H1 (cell line): ENCODE data around the gene UNC13D. TPM values are rescaled to one million over a fixed set of nuclear protein-coding genes. Genes with fewer than 3 reads are reported as not detected.
A peak's percentile ranks its signal among the peaks of the same experiment; 100 is the strongest.
"Not testable (repeated sequence)": the region's sequence is repeated elsewhere in the genome, so short reads cannot be mapped to it uniquely, and the experiment has no call there.

Experiments used
- CTCF ChIA-PET: fragments of 300-600 bp; sonication (Branson Sonifier 250); formaldehyde crosslinking; loops from one replicate; lab custom pipeline; 2021; ENCODE audit not compliant: partially characterized antibody; lab: Charles Lee
- POLR2A ChIA-PET: fragments of 300-600 bp; sonication (Branson Sonifier 250); formaldehyde crosslinking; loops from one replicate; lab custom pipeline; 2021; ENCODE audit warnings: inconsistent platforms; ENCODE audit not compliant: partially characterized antibody; lab: Charles Lee
- DNase-seq, 2 experiments: peaks; one replicate each; pipeline versions ENCODE4 v3.0.0 to v3.0.0-alpha.2; 2010 to 2022; ENCODE audit warnings: low spot score in 2 of 2, low read depth in 1 of 2, mixed read lengths in 1 of 2
- FAIRE-seq: peaks from 2 replicates; lab custom pipeline; 2011; peaks lifted over from hg19 to GRCh38; lab: Jason Lieb, UNC
- H2AFZ ChIP-seq: 2 replicates; pipeline ENCODE4 v1.8.1; 2012; ENCODE audit warnings: low read length, inconsistent platforms
- H2AK5ac ChIP-seq: 2 replicates; pipeline ENCODE4 v1.6.1; 2013; ENCODE audit warnings: low read depth, low read length
- H2BK120ac ChIP-seq: replicated peaks from 2 replicates; pipeline ENCODE3; 2013; ENCODE audit warnings: low read depth, low read length, inconsistent platforms
- H2BK12ac ChIP-seq: 2 replicates; pipeline ENCODE4 v1.6.1; 2013; ENCODE audit warnings: low read depth, low read length
- H2BK15ac ChIP-seq: 2 replicates; pipeline ENCODE4 v1.6.1; 2013; ENCODE audit warnings: low read length
- H2BK20ac ChIP-seq: 2 replicates; pipeline ENCODE4 v1.6.1; 2013; ENCODE audit warnings: low read length
- H2BK5ac ChIP-seq: 2 replicates; pipeline ENCODE4 v1.6.1; 2013; ENCODE audit warnings: low read depth, low read length
- H3K14ac ChIP-seq: 2 replicates; pipeline ENCODE4 v1.6.1; 2013; ENCODE audit warnings: inconsistent platforms; ENCODE audit not compliant: insufficient read length
- H3K18ac ChIP-seq: 2 replicates; pipeline ENCODE4 v1.6.1; 2013; ENCODE audit warnings: low read length; ENCODE audit errors: extremely low read depth
- H3K23ac ChIP-seq: 2 replicates; pipeline ENCODE4 v1.6.1; 2013; ENCODE audit warnings: inconsistent platforms; ENCODE audit not compliant: insufficient read length
- H3K23me2 ChIP-seq: 2 replicates; pipeline ENCODE4 v1.6.1; 2013; ENCODE audit warnings: low read depth, low read length
- H3K27ac ChIP-seq: 2 replicates; pipeline ENCODE4 v1.6.1; 2011; ENCODE audit warnings: low read depth, low read length, inconsistent platforms
- H3K27me3 ChIP-seq, 4 experiments: replicated peaks in 1 of 4; 1 replicate in 1 of 4; 2 replicates in 3 of 4; pipeline versions ENCODE4 v1.6.1 to v1.8.1; 2011 to 2013; ENCODE audit warnings: low read length in 3 of 4, mild to moderate bottlenecking in 3 of 4, inconsistent platforms in 2 of 4, mixed read lengths in 2 of 4, moderate library complexity in 1 of 4; ENCODE audit not compliant: control insufficient read depth in 3 of 4, insufficient read depth in 3 of 4; ENCODE audit errors: extremely low read depth in 1 of 4
- H3K36me3 ChIP-seq, 4 experiments: 2 replicates each; pipeline versions ENCODE4 v1.6.1 to v1.8.1; 2011 to 2013; ENCODE audit warnings: mild to moderate bottlenecking in 4 of 4, low read length in 3 of 4, moderate library complexity in 2 of 4, control low read depth in 1 of 4, inconsistent platforms in 1 of 4; ENCODE audit not compliant: insufficient read depth in 4 of 4, control insufficient read depth in 2 of 4
- H3K4ac ChIP-seq: replicated peaks from 2 replicates; pipeline ENCODE3; 2013; ENCODE audit warnings: low read length, low read depth, mixed read lengths, inconsistent platforms; ENCODE audit not compliant: insufficient read length
- H3K4me1 ChIP-seq, 4 experiments: replicated peaks in 1 of 4; 1 replicate in 1 of 4; 2 replicates in 3 of 4; pipeline versions ENCODE4 v1.6.1 to v1.8.1; 2011 to 2013; ENCODE audit warnings: low read length in 3 of 4, inconsistent platforms in 2 of 4, mixed read lengths in 1 of 4; ENCODE audit not compliant: insufficient read depth in 4 of 4, control insufficient read depth in 3 of 4
- H3K4me2 ChIP-seq, 2 experiments: 2 replicates each; pipeline versions ENCODE4 v1.6.1 to v1.8.1; 2011 to 2013; ENCODE audit warnings: low read depth in 2 of 2, low read length in 2 of 2, control low read depth in 1 of 2, inconsistent platforms in 1 of 2, mild to moderate bottlenecking in 1 of 2; ENCODE audit not compliant: insufficient read depth in 1 of 2
- H3K4me3 ChIP-seq, 4 experiments: fragments of 200-600, 300-600 bp in 1 of 4; sonication (generic), shearing (Covaris generic), sonication (Bioruptor Twin) in 1 of 4; 2 replicates each; pipeline versions ENCODE4 v1.5.1 to v1.8.1; 2011 to 2016; ENCODE audit warnings: low read length in 4 of 4, low read depth in 3 of 4, control low read depth in 2 of 4, inconsistent platforms in 2 of 4, mild to moderate bottlenecking in 2 of 4, mixed read lengths in 1 of 4, moderate library complexity in 1 of 4; ENCODE audit not compliant: insufficient read depth in 2 of 4; ENCODE audit errors: extremely low read depth in 1 of 4
- H3K56ac ChIP-seq: replicated peaks from 2 replicates; pipeline ENCODE3; 2013; ENCODE audit warnings: low read depth, mild to moderate bottlenecking, mixed read lengths, low read length, inconsistent platforms; ENCODE audit not compliant: insufficient read length
- H3K79me1 ChIP-seq: 2 replicates; pipeline ENCODE4 v1.6.1; 2013; ENCODE audit warnings: low read depth, low read length, control low read depth
- H3K79me2 ChIP-seq, 2 experiments: 2 replicates each; pipeline versions ENCODE4 v1.6.1 to v1.8.1; 2012 to 2013; ENCODE audit warnings: low read length in 2 of 2, mild to moderate bottlenecking in 2 of 2, inconsistent platforms in 1 of 2; ENCODE audit not compliant: insufficient read depth in 2 of 2, control insufficient read depth in 1 of 2
- H3K9ac ChIP-seq, 4 experiments: replicated peaks in 1 of 4; 1 replicate in 1 of 4; 2 replicates in 3 of 4; pipeline versions ENCODE4 v1.6.1 to v1.8.1; 2011 to 2013; ENCODE audit warnings: low read depth in 3 of 4, low read length in 3 of 4, control low read depth in 2 of 4, mild to moderate bottlenecking in 2 of 4, moderate library complexity in 2 of 4, inconsistent platforms in 1 of 4; ENCODE audit errors: extremely low read depth in 1 of 4
- H3K9me3 ChIP-seq, 2 experiments: 2 replicates each; pipeline versions ENCODE4 v1.6.1 to v1.8.1; 2012 to 2013; ENCODE audit warnings: mild to moderate bottlenecking in 2 of 2, moderate library complexity in 2 of 2, control low read depth in 1 of 2, inconsistent platforms in 1 of 2, low read depth in 1 of 2, low read length in 1 of 2, mixed read lengths in 1 of 2; ENCODE audit not compliant: insufficient read depth in 2 of 2
- H4K20me1 ChIP-seq, 2 experiments: replicated peaks in 1 of 2; 2 replicates each; pipeline versions ENCODE3 to v1.8.1; 2011 to 2013; ENCODE audit warnings: inconsistent platforms in 2 of 2, low read length in 2 of 2, mild to moderate bottlenecking in 1 of 2; ENCODE audit not compliant: insufficient read depth in 2 of 2, control insufficient read depth in 1 of 2
- H4K5ac ChIP-seq: 2 replicates; pipeline ENCODE4 v1.6.1; 2013; ENCODE audit warnings: low read length, low read depth, mixed read lengths, inconsistent platforms; ENCODE audit not compliant: insufficient read length
- H4K8ac ChIP-seq: 2 replicates; pipeline ENCODE4 v1.8.0; 2013; ENCODE audit warnings: mild to moderate bottlenecking, moderate library complexity, low read length, inconsistent platforms; ENCODE audit not compliant: insufficient read depth; ENCODE audit errors: extremely low read depth
- H4K91ac ChIP-seq: replicated peaks from 2 replicates; pipeline ENCODE3; 2013; ENCODE audit warnings: low read length, mixed read lengths, inconsistent platforms; ENCODE audit not compliant: insufficient read length
- POLR2A ChIP-seq, 2 experiments: IDR thresholded peaks; 1 replicate in 1 of 2; 2 replicates in 1 of 2; pipeline ENCODE4 v1.6.1; 2011; ENCODE audit warnings: low read depth in 2 of 2, low read length in 2 of 2, mild to moderate bottlenecking in 2 of 2; ENCODE audit errors: control extremely low read depth in 1 of 2
- POLR2AphosphoS5 ChIP-seq: IDR thresholded peaks from 2 replicates; pipeline ENCODE4 v1.6.1; 2011; ENCODE audit warnings: low read depth, low read length
- WGBS, 2 experiments: shearing (Covaris generic) in 1 of 2; methylation state at CpG; one replicate each; pipeline versions ENCODE4 v1.1.6 to v1.1.7; 2013 to 2015; ENCODE audit warnings: low lambda C conversion rate in 2 of 2, mixed read lengths in 2 of 2, inconsistent platforms in 1 of 2, low coverage in 1 of 2, missing lambda C conversion rate in 1 of 2; ENCODE audit not compliant: insufficient replicate concordance in 2 of 2, insufficient coverage in 1 of 2, insufficient read length in 1 of 2; ENCODE audit errors: extremely low coverage in 1 of 2, missing lambda C conversion rate in 1 of 2; 5-methylcytosine and 5-hydroxymethylcytosine counted together
- polyA plus RNA-seq, 7 experiments: library from polyadenylated mRNA; depleted of rRNA in 3 of 7; stranded (reverse) in 5 of 7; unstranded in 2 of 7; fragments of >200 nt in 5 of 7; fragments of 200-250 nt in 2 of 7; gene quantifications; 1 replicate in 5 of 7; 2 replicates in 1 of 7; 4 replicates in 1 of 7; pipeline versions ENCODE4 v1.2.1 to v1.2.3, GENCODE V29; 2011 to 2013; ENCODE audit warnings: missing spikeins in 2 of 7, mixed read lengths in 2 of 7
- total RNA-seq: library from RNA; stranded (reverse); fragmentation: NEBNext Ultra II Directional; extraction: Animal tissue kit (Norgen Biotek cat#: 25700); gene quantifications from 2 replicates; pipeline ENCODE4 v1.2.1, GENCODE V29; 2021

The UNC13D gene
- total and polyA plus RNA-seq, 2 of the 8 experiments (the other 6 are each of a cell fraction or from before 2014, with no cell fraction given), result 3.6 to 8.4 TPM

DNA sequence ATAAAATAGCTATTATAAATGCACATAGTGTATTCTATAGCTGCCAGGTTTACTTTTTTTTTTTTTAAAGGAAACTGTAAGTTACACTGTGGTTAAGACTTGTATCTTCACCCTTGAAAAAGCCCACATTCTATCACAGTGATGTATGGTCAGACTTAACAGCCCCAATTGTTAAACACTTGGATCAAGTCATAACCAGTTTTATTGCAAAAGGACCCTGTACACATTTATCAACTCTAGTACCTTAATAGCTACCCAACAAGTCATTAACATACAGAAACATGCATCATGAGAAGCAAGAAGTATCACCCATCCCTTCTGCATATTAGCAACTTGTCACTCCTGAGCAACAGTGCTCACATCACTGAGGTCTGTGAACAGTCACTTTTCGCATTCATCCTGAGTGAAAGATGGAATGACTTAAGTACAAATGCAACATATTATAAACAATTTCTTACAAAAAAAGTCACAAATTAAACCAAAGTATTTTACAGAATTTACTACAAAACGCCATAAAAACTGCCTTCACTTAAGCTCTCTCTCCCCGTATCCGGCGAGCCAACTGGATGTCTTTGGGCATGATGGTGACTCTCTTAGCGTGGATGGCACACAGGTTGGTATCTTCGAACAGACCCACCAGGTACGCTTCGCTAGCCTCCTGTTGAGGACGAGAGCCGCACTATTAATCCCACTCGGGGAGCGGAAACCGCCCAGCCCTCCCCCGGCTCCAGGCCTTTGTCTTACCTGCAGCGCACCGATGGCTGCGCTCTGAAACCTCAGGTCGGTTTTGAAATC lies 65.9 kb downstream of the UNC13D start:
- not testable (repeated sequence) for H3K4me1 ChIP-seq, H2BK5ac ChIP-seq, H3K23me2 ChIP-seq, H2BK15ac ChIP-seq, DNase-seq, H2BK120ac ChIP-seq, H3K56ac ChIP-seq, H4K91ac ChIP-seq, H3K18ac ChIP-seq, H2BK20ac ChIP-seq, H3K27me3 ChIP-seq, H2BK12ac ChIP-seq, H3K9me3 ChIP-seq, H3K14ac ChIP-seq, H2AK5ac ChIP-seq, H3K23ac ChIP-seq, H4K5ac ChIP-seq, H3K4ac ChIP-seq, H2AFZ ChIP-seq, H3K79me1 ChIP-seq
- WGBS, 2 experiments, result 23% methylated on average over 19 of the region's 19 CpGs; no CpG with 5 or more reads in 1 of the 2 experiments
- H4K8ac ChIP-seq, result peak overlapping the region; percentile 96
- ChIA-PET POLR2A (interaction anchor here (0.6 to 8.5 kb wide), 22 partner anchors 7 to 246 kb away, joined by 3 to 425 read pairs (median 4); partner anchors contain the start of genes GALK1, ITGB4, MRPL38 and UNK), CTCF (interaction anchor here (0.6 to 21.4 kb wide), 5 partner anchors 10 to 69 kb away, joined by 3 to 359 read pairs (median 4); partner anchors contain the start of gene GALK1)
- H3K36me3 ChIP-seq, result peaks cover 0 to 29% (median 14%) of the 10 kb centered on the region in 4 experiments; a peak in 5 of 8 replicates
- peaks cover 10 to 12% of the 10 kb centered on the region in 2 experiments for H4K20me1 ChIP-seq
- peak overlapping the region; percentile 82 to 89 for H3K4me2 ChIP-seq
- H3K4me3 ChIP-seq, result peak overlapping the region; percentile 75 to 93 (median 86)
- FAIRE-seq, result peak; percentile 48
- peak overlapping the region; percentile 92 for H3K27ac ChIP-seq
- peak; percentile 85 for TF ChIP-seq POLR2AphosphoS5
- TF ChIP-seq POLR2A (IDR thresholded peaks at IDR 0.05; ENCODE audit: control extremely low read depth in 1 of 2, low read depth in 2 of 2, low read length in 2 of 2), result peak; percentile 2 to 32; a peak in 2 of 3 replicates
- peaks cover 3 to 28% of the 10 kb centered on the region in 2 experiments; a peak in 3 of 4 replicates for H3K79me2 ChIP-seq
- H3K9ac ChIP-seq, result peak overlapping the region; percentile 91 to 98 (median 97)
